Measurements from ENCODE around the gene HAGHL. TPM values are rescaled to one million over a fixed set of nuclear protein-coding genes. Genes with fewer than 3 reads are reported as not detected.
"Not testable (repeated sequence)": the region's sequence is repeated elsewhere in the genome, so short reads cannot be mapped to it uniquely, and the experiment has no call there.

The HAGHL gene
- total and polyA plus RNA-seq, 7 donors = 0.92 to 10.5 (median 3.6) TPM

GRCh38 chr16:711548-712320 is 15.2 kb upstream of the HAGHL start:
- peaks cover 20 to 60% (median 50%) of the 10 kb centered on the region in 3 donors for H3K27me3 ChIP-seq
- H3K4me1 ChIP-seq = peaks cover 0 to 35% (median 25%) of the 10 kb centered on the region in 4 donors
- H3K27ac ChIP-seq = no peak overlapping the region
- no peak for TF ChIP-seq EP300 (IDR thresholded peaks at IDR 0.05)
- peak; percentile 81 to 93 (median 90) for TF ChIP-seq CTCF (IDR thresholded peaks at IDR 0.05)
- no peak for TF ChIP-seq POLR2A (IDR thresholded peaks at IDR 0.05)
- TF ChIP-seq POLR2AphosphoS5 (IDR thresholded peaks at IDR 0.05) = no peak
- H3K4me3 ChIP-seq = no peak overlapping the region
- H3K9me3 ChIP-seq = no peaks in the 10 kb centered on the region
- intact Hi-C loops (cut with DNase I) = loop anchor here (1.0 to 5.0 kb wide), 4 partner anchors 29 to 391 kb away; partner anchors contain the start of gene CIAO3
- H3K36me3 ChIP-seq = no peaks in the 10 kb centered on the region
- peak; percentile 87 for DNase-seq
- 5 to 11% methylated on average over 25 of the region's 25 CpGs for WGBS, 2 donors

- H3K4me1 ChIP-seq = peaks cover 0 to 38% (median 27%) of the 10 kb centered on the region in 4 donors
These were observed 14.1 kb upstream of the HAGHL start for GRCh38 chr16:712740-713250.

GRCh38 chr16:714079-714478 is 12.8 kb upstream of the HAGHL start:
- DNase-seq = no peak
- TF ChIP-seq POLR2A (IDR thresholded peaks at IDR 0.05) (no peak), POLR2AphosphoS5 (IDR thresholded peaks at IDR 0.05) (no peak), EP300 (IDR thresholded peaks at IDR 0.05) (no peak), CTCF (IDR thresholded peaks at IDR 0.05) (no peak)
- Histone ChIP-seq H3K27me3 (peaks cover 9 to 37% (median 27%) of the 10 kb centered on the region in 3 donors), H3K4me1 (peaks cover 0 to 38% (median 28%) of the 10 kb centered on the region in 4 donors), H3K4me3 (no peak overlapping the region), H3K27ac (no peak overlapping the region), H3K9me3 (no peaks in the 10 kb centered on the region), H3K36me3 (no peaks in the 10 kb centered on the region)
- intact Hi-C loops (cut with DNase I) = loop anchor here (5.0 kb wide), 1 partner anchor 343 kb away; no protein-coding TSS in a partner anchor
- 60 to 65% methylated on average over 11 of the region's 11 CpGs for WGBS, 2 donors

More at GRCh38 chr16:712740-713250, 14.1 kb upstream of the HAGHL start:
- H3K9me3 ChIP-seq, H3K27ac ChIP-seq, H3K36me3 ChIP-seq, DNase-seq, H3K4me3 ChIP-seq: not testable (repeated sequence)
- 30 to 57% methylated on average over 13 of the region's 13 CpGs for WGBS, 2 donors
- peaks cover 16 to 50% (median 40%) of the 10 kb centered on the region in 3 donors for H3K27me3 ChIP-seq
- peak in 1 of 4 experiments; percentile 12 for TF ChIP-seq CTCF (IDR thresholded peaks at IDR 0.05)
- TF ChIP-seq POLR2AphosphoS5 (IDR thresholded peaks at IDR 0.05) = peak in 1 of 4 donors; percentile 6
- intact Hi-C loops (cut with DNase I) = loop anchor here (5.0 kb wide), 1 partner anchor 345 kb away; no protein-coding TSS in a partner anchor

- H3K4me1 ChIP-seq = peaks cover 0 to 41% (median 31%) of the 10 kb centered on the region in 4 donors
These were observed 12.1 kb upstream of the HAGHL start, which contains the start of gene METRN for GRCh38 chr16:714558-715476. METRN (plus strand) TSS chr16:715118; CDS start chr16:715290, 172 bp downstream.

More at GRCh38 chr16:714558-715476, 12.1 kb upstream of the HAGHL start, which contains the start of gene METRN:
- WGBS, 2 donors = 5 to 6% methylated on average over 108 of the region's 108 CpGs
- H3K27me3 ChIP-seq = peaks cover 9 to 30% (median 21%) of the 10 kb centered on the region in 3 donors
- H3K4me3 ChIP-seq = peak within 1 kb of the TSS; percentile 53 to 75 (median 64)
- H3K27ac ChIP-seq = peak within 1 kb of the TSS; percentile 40 to 75 (median 56)
- H3K36me3 ChIP-seq = no peaks in the 10 kb centered on the region
- peak; percentile 96 for DNase-seq
- intact Hi-C loops (cut with DNase I) = loop anchor here (5.0 kb wide), 1 partner anchor 342 kb away; no protein-coding TSS in a partner anchor
- TF ChIP-seq EP300 (IDR thresholded peaks at IDR 0.05) (no peak), POLR2AphosphoS5 (IDR thresholded peaks at IDR 0.05) (no peak)
- H3K9me3 ChIP-seq = no peaks in the 10 kb centered on the region
